ENCODE measurements around the gene TULP1. TPM values are rescaled to one million over a fixed set of nuclear protein-coding genes. Genes with fewer than 3 reads are reported as not detected.
"Not testable (repeated sequence)": the region's sequence is repeated elsewhere in the genome, so short reads cannot be mapped to it uniquely, and the experiment has no call there.

The TULP1 gene
- polyA plus RNA-seq, 3 donors = 1.3 to 2.1 (median 1.7) TPM

DNA sequence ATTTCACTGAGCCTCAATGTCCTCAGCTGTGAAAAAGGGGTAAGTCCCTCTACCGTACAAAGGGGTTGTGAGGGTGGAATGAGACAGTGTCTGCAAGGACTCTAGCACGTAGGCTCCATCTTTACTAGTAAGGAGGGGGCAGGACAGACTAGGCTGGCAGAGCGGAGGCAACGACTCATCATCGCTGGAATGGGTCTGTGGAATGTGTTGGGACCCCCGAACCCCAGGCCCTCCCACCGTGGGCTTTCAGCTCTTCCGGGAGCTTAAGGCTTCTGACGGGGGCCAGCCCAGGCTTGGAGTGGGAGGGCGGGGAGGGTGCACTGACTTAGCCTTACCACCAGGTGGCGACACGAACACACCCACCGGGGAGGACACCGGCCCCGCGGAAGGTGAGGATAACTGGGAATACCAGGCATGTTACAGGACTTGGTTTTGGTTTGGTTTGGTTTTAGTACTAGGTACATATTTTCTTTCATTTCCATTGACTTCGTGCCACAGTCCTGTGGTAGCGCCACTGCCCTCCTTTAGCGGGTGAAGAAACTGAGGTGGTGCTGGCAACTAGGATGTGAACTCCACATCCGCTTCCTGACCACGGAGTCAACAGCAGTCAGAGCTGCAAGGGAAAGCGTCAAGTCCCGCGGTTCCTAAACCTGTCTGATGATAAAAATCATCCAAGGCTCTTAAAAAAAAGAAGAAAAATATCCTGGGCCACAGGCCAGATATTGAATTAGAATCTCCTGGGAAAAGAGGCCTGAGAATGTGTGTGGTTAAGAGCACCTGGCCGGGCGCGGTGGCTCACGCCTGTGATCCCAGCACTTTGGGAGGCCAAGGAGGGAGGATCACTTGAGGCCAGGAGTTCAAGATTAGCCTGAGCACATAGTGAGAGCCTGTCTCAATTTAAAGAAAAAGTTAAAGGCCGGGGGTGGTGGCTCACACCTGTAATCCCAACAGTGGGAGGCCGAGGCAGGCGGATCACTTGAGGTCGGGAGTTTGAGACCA, 10.3 kb upstream of the TULP1 start:
- no peak for DNase-seq (ENCODE audit: low read depth in 3 of 3, low spot score in 2 of 3)

DNA sequence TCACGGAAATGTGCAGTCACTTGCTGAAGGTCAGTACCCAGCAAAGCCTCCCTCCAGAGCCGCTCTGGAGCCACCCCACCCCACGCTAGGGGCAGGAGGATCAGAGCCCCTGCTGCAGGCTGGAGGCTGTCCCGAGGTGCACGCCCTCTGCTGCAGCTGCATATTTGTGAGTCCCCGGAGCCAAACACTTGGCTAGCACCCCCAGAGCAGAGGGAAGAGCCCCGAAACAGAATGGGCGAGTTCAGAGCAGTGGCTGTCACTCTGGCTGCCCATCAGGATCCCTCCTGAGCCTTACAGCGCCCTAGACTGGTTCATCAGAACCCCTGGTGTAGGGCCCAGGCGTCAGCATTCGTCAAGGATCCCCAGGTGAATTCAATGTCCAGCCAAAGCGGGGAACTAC, 9.5 kb upstream of the TULP1 start:
- no peak for DNase-seq (ENCODE audit: low read depth in 3 of 3, low spot score in 2 of 3)

DNA sequence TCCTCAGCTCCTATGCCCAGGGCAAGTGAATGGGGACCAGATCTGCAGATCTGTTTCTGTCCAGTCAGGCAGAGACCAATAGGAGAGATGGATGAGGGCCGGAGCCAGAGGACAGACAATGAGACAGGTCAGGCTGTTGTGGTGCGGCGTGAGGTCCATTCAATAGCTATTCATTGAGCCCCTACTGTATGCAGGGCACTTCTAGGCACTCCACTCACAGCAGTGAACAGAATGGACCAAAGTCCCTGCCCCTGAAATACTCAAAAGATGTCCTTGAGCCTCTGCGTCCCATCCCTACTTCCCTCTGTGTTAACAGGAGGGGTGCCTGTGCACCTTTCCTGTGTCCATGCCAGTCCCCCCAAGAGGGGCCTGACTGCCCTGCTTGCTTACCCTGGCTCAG, 8.5 kb upstream of the TULP1 start:
- DNase-seq (ENCODE audit: low read depth in 3 of 3, low spot score in 2 of 3) = no peak

DNA sequence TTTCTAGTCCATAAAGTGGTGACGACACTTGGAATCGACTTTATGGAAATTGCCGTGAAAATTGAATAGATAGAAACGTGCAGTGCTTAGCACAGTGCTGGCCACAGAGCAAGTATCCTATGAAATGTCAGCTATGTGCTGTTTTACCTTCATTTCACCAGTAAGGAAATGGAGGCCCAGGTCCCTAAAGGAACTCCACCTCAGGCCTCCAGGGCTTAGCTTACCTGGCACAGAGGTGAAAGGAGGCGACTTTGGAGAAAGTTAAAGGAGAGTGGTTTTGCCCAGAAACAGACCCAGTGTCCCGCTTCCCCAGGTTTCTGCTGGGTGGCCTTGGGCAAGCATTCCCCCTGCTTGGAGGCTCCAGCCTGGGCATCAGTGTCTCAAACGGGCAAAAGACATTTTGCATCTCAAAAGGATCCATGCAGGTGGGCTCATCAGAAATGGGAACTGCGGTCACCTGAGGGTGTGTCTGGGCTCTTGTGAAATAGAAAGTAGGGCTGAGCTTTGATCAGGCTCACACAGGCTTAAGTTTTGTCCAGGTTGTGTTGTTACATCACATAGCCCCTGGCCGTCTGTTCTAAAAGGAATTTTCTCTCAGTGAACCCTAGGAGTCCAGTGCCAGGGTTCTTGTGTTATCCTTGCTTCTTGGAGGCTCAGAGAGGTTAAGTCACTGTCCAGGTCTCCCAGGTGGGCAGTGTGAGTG, 6.8 kb upstream of the TULP1 start:
- no peak for DNase-seq (ENCODE audit: low read depth in 3 of 3, low spot score in 2 of 3)

DNA sequence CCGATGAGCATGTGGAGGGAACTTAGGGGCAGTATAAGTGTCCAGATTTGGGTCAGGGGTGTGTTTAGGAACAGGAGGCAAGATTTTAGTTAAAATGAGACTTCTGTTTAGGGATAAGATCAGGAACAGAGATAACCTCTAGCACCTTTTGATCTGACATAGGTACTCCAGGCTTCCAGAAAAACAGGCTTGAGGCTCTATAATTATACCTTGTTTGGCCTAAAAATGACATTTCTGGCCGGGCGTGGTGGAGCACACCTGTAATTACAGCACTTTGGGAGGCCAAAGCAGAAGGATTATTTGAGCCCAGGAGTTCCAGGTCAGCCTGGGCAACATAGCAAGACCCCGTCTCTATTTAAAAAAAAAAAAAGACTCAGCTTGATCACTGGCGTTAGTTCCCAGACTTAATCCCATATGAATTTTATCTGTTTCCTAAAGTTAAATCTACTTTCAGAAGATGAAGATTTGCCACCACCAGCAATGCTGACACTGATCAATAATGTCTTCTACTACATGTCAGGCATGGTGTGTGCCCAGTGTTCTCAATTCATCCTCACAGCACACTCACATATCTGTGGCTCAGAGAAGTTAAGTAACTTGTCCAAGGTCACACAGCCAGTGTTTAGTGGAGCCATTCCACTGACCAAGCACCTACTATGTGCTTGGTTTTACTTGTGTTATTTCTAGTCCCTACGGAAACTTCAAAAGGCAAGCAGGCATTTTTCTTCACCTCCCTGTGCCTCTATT, 6.0 kb upstream of the TULP1 start:
- no peak for DNase-seq (ENCODE audit: low read depth in 3 of 3, low spot score in 2 of 3)

DNA sequence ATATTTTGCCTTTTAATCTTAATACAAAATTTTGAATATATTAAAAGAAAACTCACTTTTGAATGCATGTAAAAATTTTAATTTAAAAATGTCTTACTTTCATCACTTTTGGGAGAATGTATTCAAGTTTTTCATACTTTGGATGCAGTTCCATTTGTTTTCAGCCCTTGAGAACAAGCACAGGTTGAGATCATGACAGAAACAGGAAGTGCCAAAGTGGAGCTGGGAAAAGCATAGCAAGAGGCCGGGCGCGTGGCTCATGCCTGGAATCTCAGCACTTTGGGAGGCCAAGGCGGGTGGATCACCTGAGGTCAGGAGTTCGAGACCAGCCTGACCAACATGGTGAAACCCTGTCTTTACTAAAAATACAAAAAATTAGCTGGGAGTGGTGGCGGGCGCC, 5.3 kb upstream of the TULP1 start:
- DNase-seq (ENCODE audit: low read depth in 3 of 3, low spot score in 2 of 3) = not testable (repeated sequence)

DNA sequence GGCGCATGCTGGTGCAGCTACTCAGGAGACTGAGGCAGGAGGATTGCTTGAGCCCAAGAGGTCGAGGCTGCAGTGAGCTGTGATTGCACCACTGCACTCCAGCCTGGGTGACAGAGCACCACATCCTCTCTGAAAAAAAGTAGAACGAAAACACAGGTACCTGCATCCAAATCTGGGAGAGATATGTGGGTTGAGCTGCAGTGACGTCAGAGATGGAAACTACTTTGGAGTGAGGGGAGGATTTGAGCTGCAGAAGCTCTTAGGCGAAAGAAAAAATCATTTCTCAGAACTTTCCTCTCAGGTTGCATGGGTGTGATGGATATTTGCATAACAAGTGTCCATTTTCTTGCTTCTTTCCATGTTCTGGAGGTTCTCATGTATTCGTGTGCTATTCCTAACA, 4.0 kb upstream of the TULP1 start:
- DNase-seq (ENCODE audit: low read depth in 3 of 3, low spot score in 2 of 3) = no peak

DNA sequence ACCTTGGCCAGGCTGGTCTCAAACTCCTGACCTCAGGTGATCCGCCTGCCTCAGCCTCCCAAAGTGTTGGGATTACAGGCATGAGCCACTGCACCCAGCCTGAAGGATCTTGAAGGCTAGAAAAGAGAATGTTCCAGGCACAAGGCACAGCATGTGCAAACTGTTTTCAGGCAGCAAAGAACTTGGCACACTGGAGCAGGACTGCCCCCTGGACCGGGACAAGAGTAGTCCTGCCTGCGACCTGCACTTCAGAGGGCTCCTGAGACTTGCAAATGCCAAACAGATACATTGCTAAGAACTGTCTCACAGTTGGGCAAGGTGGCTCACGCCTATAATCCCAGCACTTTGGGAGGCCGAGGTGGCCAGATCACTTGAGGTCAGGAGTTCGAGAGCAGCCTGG, 3.2 kb upstream of the TULP1 start:
- not testable (repeated sequence) for DNase-seq (ENCODE audit: low read depth in 3 of 3, low spot score in 2 of 3)

DNA sequence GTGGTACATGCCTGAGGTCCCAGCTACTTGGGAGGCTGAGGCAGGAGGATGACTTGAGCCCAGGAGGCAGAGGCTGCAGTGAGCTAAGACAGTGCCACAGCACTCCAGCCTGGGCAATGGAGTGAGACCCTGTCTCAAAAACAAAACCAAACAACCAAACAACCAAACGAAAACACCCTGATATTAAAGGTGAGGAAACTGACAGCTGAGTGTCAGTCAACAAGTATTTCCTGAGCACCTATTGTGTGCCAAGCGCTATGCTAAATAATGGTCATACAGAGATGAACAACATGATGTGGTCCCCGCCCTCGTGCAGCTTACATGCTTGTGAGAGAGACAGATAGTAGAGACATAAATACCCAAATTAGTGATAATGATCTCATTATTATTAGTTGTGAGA, 1.9 kb upstream of the TULP1 start:
- DNase-seq (ENCODE audit: low read depth in 3 of 3, low spot score in 2 of 3) = no peak

DNA sequence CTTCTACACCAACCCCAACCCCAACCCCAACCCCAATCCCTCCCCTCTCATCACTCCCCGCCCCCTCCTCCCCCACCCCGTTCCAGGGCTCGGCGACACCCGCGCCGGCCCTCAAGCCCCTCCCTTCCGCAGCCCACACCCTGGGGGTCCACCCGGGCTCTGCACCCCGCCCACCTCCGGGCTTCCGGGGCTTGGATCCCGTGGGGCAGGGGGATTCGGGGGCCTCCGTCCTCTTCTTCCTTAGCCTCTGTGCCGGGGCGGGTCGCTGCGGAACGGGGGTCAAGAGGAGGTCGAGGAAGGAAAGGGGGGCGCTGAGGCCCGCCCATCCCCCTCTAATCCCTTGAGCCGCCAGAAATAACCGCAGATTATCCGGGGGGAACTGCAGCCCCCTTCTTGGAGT, 690 bp downstream of the TULP1 start:
- no peak for DNase-seq (ENCODE audit: low read depth in 3 of 3, low spot score in 2 of 3)

DNA sequence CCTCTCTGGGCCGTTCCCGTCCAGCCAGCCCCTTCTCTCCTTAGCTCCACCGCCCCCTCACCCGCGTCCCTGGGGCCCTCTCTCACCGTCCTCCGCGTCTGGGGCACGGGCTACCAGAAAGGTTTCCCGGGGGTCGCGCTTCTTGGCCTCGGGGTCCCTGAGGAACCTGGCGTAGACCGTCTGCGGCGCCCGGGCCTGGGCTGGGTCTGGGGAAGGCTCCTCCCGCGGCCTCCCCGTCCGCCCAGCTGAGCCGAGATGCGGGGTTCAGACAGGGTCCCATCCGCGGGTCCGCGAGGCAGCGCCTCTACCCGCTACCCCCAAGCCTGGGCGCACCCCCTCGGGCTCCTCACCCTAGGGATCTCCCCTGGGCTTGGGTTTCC, 1.1 kb downstream of the TULP1 start:
- no peak for DNase-seq (ENCODE audit: low read depth in 3 of 3, low spot score in 2 of 3)

DNA sequence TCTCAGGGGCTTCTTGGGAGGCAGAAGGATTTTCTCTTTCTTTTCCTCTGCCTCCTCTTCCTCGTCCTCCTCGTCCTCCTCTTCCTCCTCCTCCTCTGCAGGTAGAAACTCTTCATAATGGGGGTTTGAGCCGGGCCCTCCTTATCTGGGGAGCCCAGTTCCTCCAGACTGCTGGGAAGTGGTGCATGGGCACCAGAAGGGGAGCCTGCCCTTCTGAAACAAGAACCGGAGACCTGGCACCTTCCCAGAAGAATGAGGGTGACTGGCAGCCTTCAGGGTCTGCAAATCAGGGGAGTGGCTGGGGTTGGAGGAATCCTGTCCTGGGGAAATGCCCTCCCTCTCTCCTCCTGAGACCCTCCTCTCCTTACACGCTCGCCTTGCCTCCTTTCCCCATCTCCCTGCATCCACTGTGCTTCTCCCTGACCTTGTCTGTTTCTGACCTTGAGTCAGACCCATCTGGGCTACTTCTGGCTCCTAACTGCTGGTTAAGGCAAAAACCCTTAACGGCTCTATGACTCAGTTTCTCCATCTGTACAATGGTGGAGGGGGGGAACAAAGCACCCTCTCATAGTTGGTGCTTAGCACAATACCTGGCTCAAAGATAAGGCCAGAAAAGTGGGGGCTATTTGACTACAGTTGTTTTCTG, 1.7 kb downstream of the TULP1 start:
- DNase-seq (ENCODE audit: low read depth in 3 of 3, low spot score in 2 of 3) = no peak

DNA sequence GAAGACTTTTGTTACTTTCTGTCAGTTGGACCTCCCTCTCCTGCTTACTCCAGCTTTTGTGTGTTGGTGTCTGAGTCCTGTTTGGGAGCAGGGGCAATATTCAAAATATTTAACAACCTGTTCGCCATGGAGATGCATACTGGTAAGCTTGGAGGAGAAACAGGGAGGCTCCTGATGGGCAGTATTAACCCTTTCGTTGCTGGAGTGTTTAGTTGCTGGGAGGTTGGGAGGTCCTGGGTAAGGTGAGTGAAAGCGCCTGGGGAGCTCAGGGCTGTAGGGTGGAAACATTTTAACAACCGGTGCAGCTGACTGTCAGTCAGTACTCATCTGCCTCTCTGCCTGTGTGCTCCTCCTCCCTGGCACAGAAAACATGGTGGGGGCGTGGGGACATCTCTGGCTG, 4.2 kb downstream of the TULP1 start:
- no peak for DNase-seq (ENCODE audit: low read depth in 3 of 3, low spot score in 2 of 3)

DNA sequence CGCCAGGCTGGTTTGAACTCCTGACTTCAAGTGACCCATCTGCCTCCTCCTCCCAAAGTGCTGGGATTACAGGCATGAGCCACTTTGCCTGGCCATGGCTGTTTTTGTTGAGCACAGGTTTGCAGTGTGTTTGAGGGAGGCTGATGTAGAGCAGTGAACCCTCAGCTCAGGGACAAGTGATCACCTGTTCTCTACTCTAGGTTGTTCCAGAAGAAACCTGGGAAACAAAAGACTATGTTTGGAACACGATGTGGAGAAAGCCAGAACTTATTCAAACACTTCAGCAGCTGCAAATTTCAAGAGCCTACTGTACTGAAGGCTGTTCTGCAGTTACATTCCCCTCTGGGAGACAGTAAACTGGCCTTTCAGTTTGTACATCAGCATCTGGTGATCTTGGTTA, 4.7 kb downstream of the TULP1 start:
- DNase-seq (ENCODE audit: low read depth in 3 of 3, low spot score in 2 of 3) = no peak

DNA sequence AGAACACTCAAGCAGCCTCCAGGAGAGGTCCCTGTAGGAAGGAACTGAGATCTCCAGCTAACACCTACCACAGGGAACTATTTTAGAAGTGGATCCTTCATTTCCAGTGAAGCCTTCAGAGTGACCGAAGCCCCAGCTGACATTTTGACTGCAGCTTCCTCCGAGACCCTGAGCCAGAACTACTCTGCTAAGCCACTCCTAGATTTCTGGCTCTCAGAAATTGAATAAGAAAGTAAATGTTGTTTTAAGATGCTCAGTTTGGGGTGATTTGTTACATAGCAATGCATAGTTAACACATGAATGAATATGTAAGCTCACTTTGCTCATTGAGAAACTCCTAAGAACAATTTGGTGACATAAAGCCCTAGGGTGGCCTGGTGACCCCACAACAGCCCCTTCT, 5.5 kb downstream of the TULP1 start:
- no peak for DNase-seq (ENCODE audit: low read depth in 3 of 3, low spot score in 2 of 3)

DNA sequence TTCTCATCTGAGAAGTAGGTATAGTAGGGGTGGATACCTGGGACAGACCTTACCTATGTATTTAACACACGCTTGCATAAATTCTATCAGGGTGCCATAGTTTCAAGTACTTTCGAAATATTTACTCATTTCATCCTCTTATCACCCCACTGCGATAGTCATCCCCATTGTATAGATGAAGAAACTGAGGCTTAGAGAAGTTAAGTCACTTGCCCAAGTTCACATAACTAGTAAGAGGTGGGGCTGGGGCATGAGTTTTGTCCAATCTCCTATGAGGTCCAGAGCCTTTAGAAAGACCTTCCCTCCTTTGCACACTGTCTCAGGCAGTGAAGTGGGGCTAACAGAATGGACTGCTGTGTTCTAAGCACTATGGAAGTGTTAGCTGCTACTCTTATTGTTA, 6.2 kb downstream of the TULP1 start:
- DNase-seq (ENCODE audit: low read depth in 3 of 3, low spot score in 2 of 3) = no peak

DNA sequence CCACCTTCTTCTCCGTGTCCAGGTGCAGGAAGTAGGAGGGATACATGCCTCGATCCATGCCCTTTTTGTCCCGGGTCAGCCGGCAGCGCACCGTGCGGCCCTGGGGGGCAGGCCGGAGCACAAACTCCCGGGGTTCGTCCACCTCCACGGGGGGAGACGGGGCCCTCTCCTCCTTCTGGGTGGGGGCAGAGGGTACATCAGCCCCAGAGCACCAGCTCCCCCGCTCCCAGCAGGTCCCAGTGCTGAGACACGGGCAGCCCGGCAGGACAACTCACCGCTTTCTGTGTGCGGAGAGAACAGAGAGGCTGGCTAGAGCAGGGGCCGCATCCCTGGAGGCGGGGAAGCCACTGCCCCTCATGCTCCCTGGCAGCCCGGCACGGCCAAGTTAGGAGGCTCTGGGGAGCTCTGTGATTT, 6.7 kb downstream of the TULP1 start:
- DNase-seq (ENCODE audit: low read depth in 3 of 3, low spot score in 2 of 3) = no peak

DNA sequence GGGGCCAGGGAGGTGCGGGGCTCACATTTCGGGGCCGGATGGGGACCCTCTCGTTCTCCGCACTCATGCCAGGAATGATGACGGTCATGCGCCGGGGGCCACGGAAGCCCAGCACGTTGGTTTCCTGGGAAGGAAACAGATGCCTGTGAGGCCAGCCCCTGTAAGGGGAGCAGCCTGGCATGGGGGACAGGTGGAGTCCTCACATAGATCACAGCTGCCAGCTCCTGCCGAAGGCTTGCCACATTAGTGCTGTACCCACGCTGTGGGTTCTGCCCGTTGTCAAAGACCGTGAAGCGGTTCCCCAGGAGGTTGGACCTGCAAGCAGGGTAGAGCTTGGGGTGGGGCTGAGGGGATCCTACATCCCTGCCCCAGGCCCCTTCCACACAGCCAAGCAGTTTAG, 9.2 kb downstream of the TULP1 start:
- no peak for DNase-seq (ENCODE audit: low read depth in 3 of 3, low spot score in 2 of 3)

DNA sequence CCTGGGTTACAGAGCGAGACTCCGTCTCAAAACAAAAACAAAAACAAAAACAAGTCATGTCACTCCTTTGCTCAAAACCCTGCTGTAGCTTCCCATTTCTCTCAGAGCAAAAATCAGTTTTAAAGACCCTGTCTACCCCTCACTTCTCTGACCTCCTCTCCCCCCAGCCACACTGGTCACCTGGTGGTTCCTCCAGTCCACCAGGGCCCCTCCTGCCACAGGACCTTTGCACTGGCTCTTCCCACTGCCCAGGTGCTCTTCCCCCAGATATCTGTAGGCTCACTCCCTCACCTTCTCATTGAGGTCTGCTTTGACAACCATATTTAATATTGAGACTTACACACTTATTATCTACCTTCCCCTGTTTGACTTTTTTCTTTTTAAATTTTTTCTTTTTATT, 10.9 kb downstream of the TULP1 start:
- DNase-seq (ENCODE audit: low read depth in 3 of 3, low spot score in 2 of 3) = no peak

DNA sequence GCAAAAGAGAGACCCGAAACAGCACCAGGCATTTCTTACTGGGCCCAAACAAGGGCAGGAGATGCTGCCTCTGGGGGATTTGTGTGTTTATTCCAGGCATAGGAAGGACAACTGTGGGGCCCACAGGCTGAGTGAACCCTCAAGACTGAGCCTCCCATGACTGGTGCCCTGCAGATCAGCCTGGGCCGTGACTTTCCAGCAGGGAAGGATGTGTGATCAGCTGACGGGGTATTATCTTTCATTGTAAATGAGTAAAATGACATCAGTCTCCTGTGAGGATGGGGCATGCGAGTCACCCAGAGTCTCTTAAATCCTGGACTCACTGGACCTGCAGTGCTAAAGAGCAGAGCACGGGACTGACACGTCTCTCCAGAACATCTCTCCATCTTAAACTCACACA, 11.9 kb downstream of the TULP1 start:
- no peak for DNase-seq (ENCODE audit: low read depth in 3 of 3, low spot score in 2 of 3)

DNA sequence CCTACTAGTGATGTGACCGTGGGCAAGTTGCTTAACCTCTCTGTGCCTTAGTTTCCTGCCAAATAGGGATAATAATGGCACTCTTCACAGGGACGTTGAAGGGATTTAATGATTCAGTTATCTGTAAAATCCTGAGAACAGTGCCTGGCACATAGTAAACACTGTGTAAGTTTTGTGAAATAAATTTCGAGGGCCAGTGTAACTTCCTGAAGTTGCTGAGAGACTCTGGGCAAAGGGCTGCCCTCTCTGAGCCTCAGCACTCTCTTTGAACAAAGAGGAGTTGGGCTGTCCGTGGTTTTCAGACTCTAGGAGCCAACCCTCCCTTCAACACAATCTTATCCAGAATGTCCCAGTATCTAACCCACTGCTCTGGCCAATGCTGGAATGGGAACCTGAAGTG, 13.3 kb downstream of the TULP1 start:
- DNase-seq (ENCODE audit: low read depth in 3 of 3, low spot score in 2 of 3) = no peak

All from right renal cortex interstitium (tissue), 3 donors.